A549 (cell line): Measurements from ENCODE around the gene CNTFR. TPM values are rescaled to one million over a fixed set of nuclear protein-coding genes. Genes with fewer than 3 reads are reported as not detected.

Experiments
- ATAC-seq, 2 experiments: fragments of 200-7000 bp in 1 of 2; fragments of >200 bp in 1 of 2; cut with Nextera tagmentation in 1 of 2; cut with Tn5 transposase in 1 of 2; 3 replicates each; pipeline versions ENCODE4 v1.8.0 to v1.9.1; 2018 to 2020; ENCODE audit warnings: mild to moderate bottlenecking in 1 of 2, moderate library complexity in 1 of 2
- CTCF ChIA-PET: fragments of 300-600 bp; sonication (Branson Sonifier 250); formaldehyde crosslinking; extraction: SDS; loops from one replicate; lab custom pipeline; 2021; ENCODE audit warnings: antibody characterized with exemption, inconsistent platforms; lab: Yijun Ruan, JAX
- POLR2A ChIA-PET: fragments of 350-600 bp; formaldehyde crosslinking; extraction: SDS; loops from one replicate; lab custom pipeline; 2021; ENCODE audit warnings: antibody characterized with exemption, inconsistent platforms; lab: Yijun Ruan, JAX
- DNase-seq, 2 experiments: peaks; one replicate each; pipeline versions ENCODE4 v3.0.0 to v3.0.0-alpha.2; 2011 to 2016; ENCODE audit warnings: low read depth in 1 of 2, low spot score in 1 of 2
- FAIRE-seq: peaks from 2 replicates; lab custom pipeline; 2011; peaks lifted over from hg19 to GRCh38; lab: Jason Lieb, UNC
- H3K27ac ChIP-seq, 2 experiments: fragments of >200 bp; sonication (Bioruptor Twin); formaldehyde crosslinking; 3 replicates each; pipeline ENCODE4 v1.5.1; 2016 to 2017
- H3K4me1 ChIP-seq: fragments of >200 bp; sonication (Bioruptor Twin); formaldehyde crosslinking; 3 replicates; pipeline ENCODE4 v1.6.1; 2016
- H3K4me2 ChIP-seq: fragments of >200 bp; sonication (Bioruptor Twin); formaldehyde crosslinking; 3 replicates; pipeline ENCODE4 v1.6.1; 2016
- H3K4me3 ChIP-seq: fragments of >200 bp; sonication (Bioruptor Twin); formaldehyde crosslinking; 3 replicates; pipeline ENCODE4 v1.5.1; 2016
- H3K9me3 ChIP-seq: fragments of >200 bp; sonication (Bioruptor Twin); formaldehyde crosslinking; 3 replicates; pipeline ENCODE4 v1.6.1; 2016
- BCL3 ChIP-seq: fragments of >200 bp; sonication (Bioruptor Twin); formaldehyde crosslinking; IDR thresholded peaks from 3 replicates; pipeline ENCODE4 v1.6.1; 2016
- CEBPB ChIP-seq, 2 experiments: fragments of >200 bp in 1 of 2; sonication (Bioruptor Twin) in 1 of 2; formaldehyde crosslinking in 1 of 2; IDR thresholded peaks; 2 replicates each; pipeline ENCODE4 v1.6.1; 2012 to 2016
- CTCF ChIP-seq: fragments of >200 bp; sonication (Bioruptor Twin); formaldehyde crosslinking; IDR thresholded peaks from 3 replicates; pipeline ENCODE4 v1.5.1; 2016
- E2F6 ChIP-seq: IDR thresholded peaks from 2 replicates; pipeline ENCODE4 v1.6.1; 2012; ENCODE audit warnings: low read depth, borderline replicate concordance
- EHF ChIP-seq: fragments of 250-450 bp; sonication (Bioruptor Pico); IDR thresholded peaks from 2 replicates; pipeline ENCODE4 v1.5.0; 2020; ENCODE audit warnings: mild to moderate bottlenecking
- EHMT2 ChIP-seq: fragments of 200-600 bp; sonication (generic); IDR thresholded peaks from 2 replicates; pipeline ENCODE4 v1.6.1; 2016; ENCODE audit warnings: antibody characterized with exemption, low read depth, mild to moderate bottlenecking, moderate library complexity
- ELK1 ChIP-seq: fragments of 150-350 bp; IDR thresholded peaks from 2 replicates; pipeline ENCODE4 v1.6.1; 2014; ENCODE audit warnings: low read depth, mild to moderate bottlenecking, low read length
- HMGXB4 ChIP-seq: fragments of 250-450 bp; sonication (Bioruptor Pico); IDR thresholded peaks from 2 replicates; pipeline ENCODE4 v1.5.0; 2021; ENCODE audit warnings: mild to moderate bottlenecking, moderate library complexity, borderline replicate concordance
- HOXA7 ChIP-seq: fragments of 250-450 bp; sonication (Bioruptor Pico); IDR thresholded peaks from 2 replicates; pipeline ENCODE4 v1.5.0; 2020; ENCODE audit warnings: mild to moderate bottlenecking, moderate library complexity
- JUN ChIP-seq, 2 experiments: fragments of >200 bp; sonication (Bioruptor Twin); formaldehyde crosslinking; IDR thresholded peaks; 2 replicates in 1 of 2; 3 replicates in 1 of 2; pipeline ENCODE4 v1.6.1; 2016 to 2017
- MAX ChIP-seq: IDR thresholded peaks from 2 replicates; pipeline ENCODE4 v1.6.1; 2012
- MYC ChIP-seq: IDR thresholded peaks from 2 replicates; pipeline ENCODE4 v1.6.1; 2012; ENCODE audit warnings: mild to moderate bottlenecking, inconsistent platforms, low read length, improper control_type of control experiment, borderline replicate concordance
- NR3C1 ChIP-seq: fragments of >200 bp; sonication (Bioruptor Twin); formaldehyde crosslinking; IDR thresholded peaks from 3 replicates; pipeline ENCODE4 v1.6.1; 2017
- PHF8 ChIP-seq: fragments of 200-600 bp; sonication (generic); IDR thresholded peaks from 2 replicates; pipeline ENCODE4 v1.6.1; 2016; ENCODE audit warnings: low read depth, mild to moderate bottlenecking, antibody characterized with exemption, moderate library complexity, borderline replicate concordance
- RAD21 ChIP-seq, 2 experiments: fragments of >200 bp in 1 of 2; sonication (Bioruptor Twin) in 1 of 2; formaldehyde crosslinking in 1 of 2; IDR thresholded peaks in 1 of 2; conservative IDR thresholded peaks in 1 of 2; 2 replicates in 1 of 2; 3 replicates in 1 of 2; pipeline ENCODE4 v1.6.1; 2012 to 2018; ENCODE audit warnings: inconsistent platforms in 1 of 2
- RARB ChIP-seq: fragments of 250-450 bp; sonication (Bioruptor Pico); IDR thresholded peaks from 2 replicates; pipeline ENCODE4 v1.8.0; 2021; ENCODE audit warnings: mild to moderate bottlenecking, moderate library complexity
- TP53 ChIP-seq: fragments of 250-450 bp; sonication (Bioruptor Pico); IDR thresholded peaks from 2 replicates; pipeline ENCODE4 v1.5.0; 2021; ENCODE audit warnings: mild to moderate bottlenecking, moderate library complexity
- ZSCAN20 ChIP-seq: fragments of 250-450 bp; sonication (Bioruptor Pico); IDR thresholded peaks from 2 replicates; pipeline ENCODE4 v1.8.0; 2022; ENCODE audit warnings: mild to moderate bottlenecking, moderate library complexity
- WGBS: methylation state at CpG from one replicate; pipeline ENCODE4 v1.1.6; 2017; ENCODE audit errors: missing lambda C conversion rate; 5-methylcytosine and 5-hydroxymethylcytosine counted together
- polyA plus RNA-seq, 4 experiments: library from polyadenylated mRNA; depleted of rRNA in 3 of 4; stranded (reverse); fragments of >200 nt; fragmentation: RNase III in 1 of 4; extraction: RNeasy Plus Mini Kit Qiagen cat#74134 plus additional on column Dnase treatment in 1 of 4; gene quantifications; 2 replicates in 3 of 4; 3 replicates in 1 of 4; pipeline ENCODE4 v1.2.3, GENCODE V29; 2011 to 2017

Gene CNTFR
- polyA plus RNA-seq, 2 of the 4 experiments (the other 2 are of a cell fraction) = 0.09 TPM; not detected in 1

GRCh38 chr9:34565856-34566255, 23.7 kb downstream of the CNTFR start (continued):
- TF ChIP-seq CTCF (no peak), BCL3 (no peak), ZSCAN20 (CRISPR knock-in tag) (no peak), JUN (IDR thresholded peaks at IDR 0.05) (no peak), RAD21 (conservative IDR thresholded peaks at IDR 0.05 in 1 of 2, IDR thresholded peaks at IDR 0.05 in 1 of 2) (no peak), RARB (no peak), HOXA7 (no peak)

GRCh38 chr9:34564617-34565016, 24.9 kb downstream of the CNTFR start:
- Histone ChIP-seq H3K4me1 (peaks cover 9% of the 10 kb centered on the region), H3K27ac (no peak overlapping the region), H3K9me3 (no peaks in the 10 kb centered on the region), H3K4me3 (no peak overlapping the region), H3K4me2 (no peak overlapping the region)
- TF ChIP-seq ELK1 (no peak), JUN (IDR thresholded peaks at IDR 0.05) (no peak), HMGXB4 (no peak), PHF8 (no peak), MYC (no peak), MAX (no peak), TP53 (CRISPR knock-in tag) (no peak), E2F6 (no peak), EHF (CRISPR knock-in tag) (no peak), NR3C1 (no peak), EHMT2 (no peak), CEBPB (IDR thresholded peaks at IDR 0.05) (no peak)
- ChIA-PET CTCF (interaction anchor here (1.1 to 4.5 kb wide), 6 partner anchors 17 to 161 kb away, joined by 3 to 31 read pairs (median 6); no protein-coding TSS in a partner anchor), POLR2A (no interaction called here)
- 92% methylated on average over 16 of the region's 16 CpGs for WGBS
- no peak for ATAC-seq
- FAIRE-seq = no peak
- DNase-seq = no peak
